GM19239 (cell line): ENCODE measurements around the gene SNCA.
A peak's percentile ranks its signal among the peaks of the same experiment; 100 is the strongest.

Experiments used
- DNase-seq: peaks from one replicate; pipeline ENCODE4 v3.0.0; 2011; ENCODE audit warnings: low spot score; ENCODE audit not compliant: insufficient read length
- FAIRE-seq: peaks from 2 replicates; lab custom pipeline; 2011; peaks lifted over from hg19 to GRCh38; lab: Jason Lieb, UNC

The SNCA gene

DNA sequence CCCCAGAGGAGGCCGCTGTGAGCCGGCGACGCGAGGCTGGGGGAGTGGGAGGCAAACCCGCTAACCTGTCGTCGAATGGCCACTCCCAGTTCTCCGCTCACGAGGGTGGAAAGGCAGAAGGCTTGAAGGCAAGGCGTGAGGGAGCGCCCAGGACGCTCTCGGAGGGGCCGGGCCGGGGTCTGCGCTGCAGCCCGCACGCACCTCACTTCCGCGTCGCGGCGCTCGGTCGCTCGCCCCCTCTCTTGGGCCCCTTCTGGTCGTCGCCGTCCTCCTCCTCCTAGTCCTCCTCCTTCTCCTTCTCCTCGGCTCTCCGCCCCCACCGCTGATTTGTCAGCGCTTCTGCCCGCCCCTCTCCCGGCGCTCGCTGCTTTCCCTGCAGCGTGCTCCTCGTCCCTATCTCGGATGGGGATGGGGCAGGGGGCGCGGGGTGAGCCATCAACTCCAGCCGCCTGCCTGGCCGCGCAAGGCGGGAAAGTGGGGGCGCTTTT, at the start of gene SNCA:
SNCA (minus strand) TSS at position 265 of the 488 bp plus-strand sequence. CDS start 1,494 bp downstream, outside the sequence.
- DNase-seq: no peak
- FAIRE-seq: no peak

DNA sequence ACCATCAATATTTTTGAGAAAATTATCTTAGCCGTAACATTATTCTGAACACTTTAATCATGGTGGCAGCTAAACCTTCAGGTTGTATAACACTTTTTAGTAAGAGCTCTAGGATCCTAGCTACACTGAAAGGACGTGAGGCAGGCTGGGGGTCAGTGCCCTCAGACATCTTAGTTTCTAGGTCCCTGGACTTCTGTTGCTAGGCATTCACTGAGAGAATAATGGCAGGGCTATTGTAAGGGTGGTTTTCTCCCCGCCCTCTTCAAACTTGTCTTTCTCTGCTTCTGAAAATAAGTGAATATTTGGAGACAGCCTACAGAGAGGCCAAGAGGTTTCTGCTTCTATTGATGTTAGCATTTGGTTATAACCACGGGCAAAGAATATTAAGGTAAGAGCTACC, 42.3 kb upstream of the SNCA start:
- no peak for FAIRE-seq
- DNase-seq: no peak

- no peak for FAIRE-seq
Observed at GRCh38 chr4:89878611-89879010, 41.6 kb upstream of the SNCA start.

GRCh38 chr4:89876548-89876947, 39.6 kb upstream of the SNCA start:
- FAIRE-seq: no peak
- no peak for DNase-seq

More at GRCh38 chr4:89878611-89879010, 41.6 kb upstream of the SNCA start:
- no peak for DNase-seq

- DNase-seq: no peak
- FAIRE-seq: no peak
Observed at GRCh38 chr4:89871211-89871610, 34.2 kb upstream of the SNCA start.

DNA sequence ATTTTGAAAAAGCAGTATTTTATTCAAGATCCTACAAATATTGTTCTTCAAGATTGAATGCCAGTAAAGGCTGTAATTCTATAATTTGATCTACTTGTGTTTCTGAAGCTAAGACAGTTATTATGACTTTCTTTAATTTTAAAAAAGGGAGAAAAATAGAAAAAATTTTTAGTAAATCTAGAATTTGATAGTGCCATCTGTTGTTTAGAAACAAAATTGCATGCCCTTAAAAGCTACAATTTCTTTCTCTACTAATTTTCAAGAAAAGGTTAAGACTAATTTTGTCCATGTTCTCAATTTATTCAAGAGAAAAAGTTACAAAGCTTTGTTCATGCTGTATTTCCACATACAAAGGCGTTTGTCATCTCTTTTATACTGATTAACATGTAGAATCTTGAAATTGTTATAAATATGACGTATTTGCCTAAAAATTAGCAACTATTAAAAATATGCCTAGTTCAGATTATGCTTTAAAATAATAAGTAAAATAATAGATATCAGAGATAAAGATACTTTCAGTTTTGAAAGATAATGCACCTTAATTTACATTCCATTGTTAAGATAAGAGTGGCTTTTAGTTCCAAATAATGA, 32.1 kb upstream of the SNCA start:
- FAIRE-seq: no peak
- no peak for DNase-seq

GRCh38 chr4:89868276-89868675, 31.3 kb upstream of the SNCA start:
- no peak for DNase-seq
- no peak for FAIRE-seq

DNA sequence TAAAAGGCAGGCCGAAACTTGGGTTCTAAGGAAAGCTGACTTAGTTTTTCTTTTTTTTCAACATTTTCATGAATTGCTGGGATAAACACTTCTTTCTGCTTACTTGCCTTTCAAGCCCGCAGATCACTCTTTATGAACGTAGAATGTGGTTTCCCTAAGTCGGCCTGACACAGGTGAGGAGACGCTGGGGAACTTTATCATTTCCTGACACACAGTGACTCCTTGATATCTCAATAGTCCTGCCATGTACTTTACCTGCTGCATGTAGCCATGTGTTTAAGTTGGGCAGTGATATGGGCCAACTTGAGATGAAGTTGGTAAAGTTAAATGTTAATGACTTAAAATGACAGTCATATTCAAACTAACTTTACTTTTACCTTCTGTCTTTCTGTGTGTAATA, 26.6 kb upstream of the SNCA start:
- FAIRE-seq: peak; percentile 18

GRCh38 chr4:89860971-89861370, 24.0 kb upstream of the SNCA start:
- no peak for FAIRE-seq
- no peak for DNase-seq

More for the DNA sequence above, 26.6 kb upstream of the SNCA start:
- no peak for DNase-seq

GRCh38 chr4:89855236-89855635, 18.3 kb upstream of the SNCA start:
- FAIRE-seq: no peak
- DNase-seq: no peak

GRCh38 chr4:89847571-89848325, 10.8 kb upstream of the SNCA start:
- no peak for FAIRE-seq
- DNase-seq: no peak

GRCh38 chr4:89839558-89839957, 2.6 kb upstream of the SNCA start:
- DNase-seq (no peak), FAIRE-seq (no peak)

DNA sequence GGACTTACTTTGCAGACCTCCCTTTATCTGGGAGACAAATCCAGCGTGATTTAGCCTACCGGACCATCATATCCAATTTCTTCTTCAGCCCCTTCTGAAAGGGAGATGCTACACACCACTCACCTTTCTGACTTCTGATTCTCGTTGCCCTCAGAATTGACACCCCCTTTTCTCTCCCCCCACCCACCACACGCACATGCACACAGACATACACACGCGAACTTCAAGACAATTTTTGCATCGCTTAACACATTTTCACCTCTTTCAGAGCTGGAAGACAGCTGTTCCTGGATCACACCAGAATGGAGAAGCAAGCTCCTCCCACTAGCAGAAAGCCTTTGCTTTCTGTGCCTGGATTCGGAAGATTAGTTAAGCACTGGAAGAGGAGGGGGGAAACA, 1.0 kb upstream of the SNCA start:
- peak; percentile 18 for FAIRE-seq
- DNase-seq: no peak

DNA sequence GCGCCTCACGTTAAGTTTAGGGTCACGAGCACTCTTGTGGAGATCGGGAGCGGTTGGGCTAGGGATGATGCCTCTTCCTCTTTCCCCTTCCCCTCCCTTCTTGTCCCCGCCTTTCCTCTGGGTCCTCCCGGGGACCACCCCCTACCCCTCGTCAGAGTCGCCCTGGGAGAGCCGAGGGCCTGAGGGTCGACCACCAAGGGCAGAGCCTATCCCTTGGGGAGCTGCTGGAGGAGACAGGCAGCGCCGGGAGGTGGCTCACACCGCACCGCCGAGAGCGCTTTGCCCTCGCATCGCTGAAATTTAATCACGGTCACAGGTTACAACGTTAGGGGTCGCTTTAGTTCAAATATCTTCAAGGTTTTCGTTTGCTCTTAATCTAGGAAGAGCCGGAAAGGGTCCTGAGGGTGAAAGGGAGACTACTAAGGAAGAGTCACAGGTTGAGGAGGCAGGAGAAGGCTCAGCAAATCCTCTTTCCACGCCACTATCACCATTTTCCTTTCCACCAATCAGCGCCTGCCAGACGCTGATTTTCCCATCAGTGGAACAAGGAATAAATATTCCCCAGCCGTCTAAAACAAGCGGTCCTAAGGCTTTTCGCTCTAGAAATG, 528 bp upstream of the SNCA start:
- no peak for FAIRE-seq
- no peak for DNase-seq

- no peak for DNase-seq
- FAIRE-seq: no peak
Observed at GRCh38 chr4:89836031-89836745, 773 bp downstream of the SNCA start.

- no peak for FAIRE-seq
Observed at GRCh38 chr4:89835413-89835812, 1.5 kb downstream of the SNCA start.

DNA sequence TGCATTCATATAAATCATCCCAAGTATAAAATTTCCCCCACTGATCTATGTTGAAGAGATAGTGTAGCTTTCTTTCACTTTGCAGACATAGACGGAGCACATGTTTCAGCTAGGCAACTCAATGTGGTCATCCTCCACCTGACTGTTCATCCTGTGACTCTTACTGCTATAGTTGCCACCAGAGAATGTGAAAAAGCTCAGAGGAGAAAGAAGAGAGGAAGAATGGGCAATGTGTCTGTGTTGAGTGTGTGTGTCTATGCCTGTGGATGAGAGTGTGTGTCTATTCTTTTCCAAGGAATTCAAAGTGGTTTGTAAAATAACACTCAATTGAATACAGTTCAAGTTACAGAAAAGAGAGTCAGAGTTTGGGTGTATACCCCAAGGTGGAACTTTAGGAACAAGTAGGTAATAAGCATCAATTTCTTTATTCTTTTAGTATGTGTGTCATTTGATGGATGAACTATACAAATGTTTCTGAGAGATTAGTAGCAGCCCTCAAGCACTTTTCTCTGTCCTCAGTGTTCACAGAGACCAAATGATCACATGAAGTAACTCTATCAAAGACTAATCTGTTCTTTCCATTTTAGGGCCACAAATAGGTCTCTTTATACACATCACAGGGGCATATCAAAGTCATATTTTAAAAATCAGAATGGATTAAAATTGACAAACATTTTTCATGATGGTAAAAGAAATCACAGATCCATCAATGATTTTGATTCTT, 2.3 kb downstream of the SNCA start:
- no peak for DNase-seq
- no peak for FAIRE-seq

More at GRCh38 chr4:89835413-89835812, 1.5 kb downstream of the SNCA start:
- DNase-seq: no peak

DNA sequence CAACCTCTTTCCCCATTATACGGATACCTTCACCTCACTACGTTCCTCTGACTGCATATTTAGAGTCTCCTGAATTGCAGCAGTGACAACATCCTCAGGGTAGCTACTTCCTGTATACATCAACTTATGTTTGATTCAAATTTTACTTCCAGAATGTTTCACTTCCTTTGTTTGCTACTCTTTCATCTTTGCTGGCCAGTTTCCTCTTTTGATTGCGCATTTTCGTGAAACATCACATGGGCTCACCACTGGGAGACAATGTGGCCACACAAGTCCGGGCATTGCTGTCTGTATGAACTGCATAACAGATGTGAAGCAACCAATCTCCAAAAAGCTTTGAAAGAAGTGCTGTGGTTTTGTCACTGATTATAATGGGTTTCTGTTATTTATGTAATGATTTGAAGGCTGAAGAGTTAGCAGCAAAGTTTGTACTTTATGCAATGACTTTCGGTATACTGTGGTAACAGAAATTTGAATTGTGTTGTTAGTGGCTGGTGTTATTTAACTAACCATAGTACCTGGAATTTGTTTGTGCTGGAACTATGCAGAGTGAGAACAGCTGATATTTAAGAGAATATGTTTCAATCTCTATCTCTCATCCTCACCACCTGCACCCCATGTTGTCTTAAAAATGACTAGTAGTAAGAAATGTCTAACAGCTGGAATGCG, 7.4 kb downstream of the SNCA start:
- DNase-seq: no peak
- FAIRE-seq: peak; percentile 40

DNA sequence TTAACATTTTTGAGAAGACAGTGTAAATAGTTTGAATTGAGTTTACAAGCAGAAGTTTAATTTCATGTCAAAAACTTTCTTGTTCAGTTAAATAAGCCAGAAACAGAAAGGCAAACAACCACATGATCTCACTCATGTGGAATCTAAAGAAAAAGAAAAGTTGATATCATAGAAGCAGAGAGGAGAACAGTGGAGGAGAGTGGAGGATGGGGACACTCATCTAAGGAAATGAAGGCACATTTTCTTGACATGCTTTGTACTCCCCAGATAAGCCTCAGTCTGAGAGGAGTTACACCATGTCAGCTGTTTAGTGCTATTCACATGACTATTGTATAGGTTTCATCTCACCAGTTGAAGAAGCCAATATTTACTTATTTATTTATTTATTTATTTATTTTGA, 13.5 kb downstream of the SNCA start:
- FAIRE-seq: no peak

More for the DNA sequence above, 13.5 kb downstream of the SNCA start:
- DNase-seq: no peak
